OCI-LY1 (cell line): ENCODE measurements around the gene CD164.

Experiments
- H2AFZ ChIP-seq: fragments of 200-600 bp; sonication (generic), shearing (Covaris generic); 2 replicates; pipeline ENCODE4 v1.6.0; 2014; ENCODE audit warnings: antibody characterized with exemption, mild to moderate bottlenecking, low read length
- H3F3A ChIP-seq: fragments of 200-600 bp; sonication (generic), shearing (Covaris generic); 2 replicates; pipeline ENCODE4 v1.6.0; 2014; ENCODE audit warnings: mild to moderate bottlenecking, antibody characterized with exemption, low read length, moderate library complexity; ENCODE audit not compliant: insufficient read depth
- H3K27ac ChIP-seq: fragments of 200-600 bp; sonication (generic); 2 replicates; pipeline ENCODE4 v1.5.1; 2014; ENCODE audit warnings: low read length, mixed run types, mild to moderate bottlenecking, low read depth; ENCODE audit not compliant: poor library complexity, severe bottlenecking
- H3K27me3 ChIP-seq: fragments of 200-600 bp; sonication (generic); 2 replicates; pipeline ENCODE4 v1.6.0; 2014; ENCODE audit warnings: antibody characterized with exemption, mild to moderate bottlenecking, low read length, moderate library complexity; ENCODE audit not compliant: insufficient read depth
- H3K36me3 ChIP-seq: fragments of 200-600 bp; sonication (generic); 2 replicates; pipeline ENCODE4 v1.6.1; 2014; ENCODE audit warnings: mild to moderate bottlenecking, antibody characterized with exemption, low read length, moderate library complexity, mixed read lengths; ENCODE audit not compliant: insufficient read depth
- H3K4me1 ChIP-seq: fragments of 200-600 bp; sonication (generic); 2 replicates; pipeline ENCODE4 v1.5.1; 2014; ENCODE audit warnings: mild to moderate bottlenecking, low read length, moderate library complexity; ENCODE audit not compliant: insufficient read depth, severe bottlenecking
- H3K4me2 ChIP-seq: fragments of 200-600 bp; sonication (generic), shearing (Covaris generic); 2 replicates; pipeline ENCODE4 v1.6.1; 2014; ENCODE audit warnings: low read length
- H3K4me3 ChIP-seq: fragments of 200-600 bp; sonication (generic); 2 replicates; pipeline ENCODE4 v1.5.1; 2014; ENCODE audit warnings: low read length, low read depth, mild to moderate bottlenecking, mixed read lengths; ENCODE audit not compliant: poor library complexity, severe bottlenecking
- H3K79me2 ChIP-seq: fragments of 200-600 bp; shearing (Covaris generic); 2 replicates; pipeline ENCODE4 v1.6.1; 2016; ENCODE audit warnings: mixed run types, low read length, mixed read lengths; ENCODE audit not compliant: insufficient read depth
- H3K9ac ChIP-seq: fragments of 200-600 bp; sonication (generic), shearing (Covaris generic); 2 replicates; pipeline ENCODE4 v1.6.1; 2014; ENCODE audit warnings: mild to moderate bottlenecking, low read length, mixed read lengths
- H3K9me2 ChIP-seq: fragments of 200-600 bp; sonication (generic), shearing (Covaris generic); 2 replicates; pipeline ENCODE4 v1.6.1; 2014; ENCODE audit warnings: low read depth, mild to moderate bottlenecking, low read length, mixed read lengths
- H3K9me3 ChIP-seq: fragments of 200-600 bp; shearing (Covaris generic); 2 replicates; pipeline ENCODE4 v1.6.1; 2014; ENCODE audit warnings: low read length, mixed read lengths
- H4K20me1 ChIP-seq: fragments of 200-600 bp; sonication (generic), shearing (Covaris generic); 2 replicates; pipeline ENCODE4 v1.6.0; 2016; ENCODE audit warnings: mild to moderate bottlenecking, low read length; ENCODE audit not compliant: insufficient read depth
- CTCF ChIP-seq: fragments of 200-600 bp; sonication (generic), shearing (Covaris generic); IDR thresholded peaks from 2 replicates; pipeline ENCODE4 v1.5.1; 2017; ENCODE audit warnings: mild to moderate bottlenecking, antibody characterized with exemption, low read length, moderate library complexity, mixed read lengths
- EZH2 ChIP-seq: fragments of 200-600 bp; sonication (generic), shearing (Covaris generic); IDR thresholded peaks from 2 replicates; pipeline ENCODE4 v1.8.0; 2017; ENCODE audit warnings: borderline replicate concordance, mixed run types, mild to moderate bottlenecking, antibody characterized with exemption, low read length, moderate library complexity, mixed read lengths

CD164 gene

GRCh38 chr6:109363753-109364152 lies 18.5 kb downstream of the CD164 start:
- no peaks in the 10 kb centered on the region for H3K79me2 ChIP-seq
- no peak overlapping the region for H3K9ac ChIP-seq
- H4K20me1 ChIP-seq = no peaks in the 10 kb centered on the region
- no peak overlapping the region for H3K27ac ChIP-seq
- H3K4me2 ChIP-seq = no peak overlapping the region
- no peaks in the 10 kb centered on the region for H3K4me1 ChIP-seq
- H3K36me3 ChIP-seq = peaks cover 93% of the 10 kb centered on the region
- no peak overlapping the region for H2AFZ ChIP-seq
- peaks cover 6% of the 10 kb centered on the region; the same call in 1 of the 2 replicates for H3K9me3 ChIP-seq
- no peaks in the 10 kb centered on the region for H3K9me2 ChIP-seq
- H3K4me3 ChIP-seq = no peak overlapping the region
- H3K27me3 ChIP-seq = no peaks in the 10 kb centered on the region
- no peaks in the 10 kb centered on the region for H3F3A ChIP-seq
- TF ChIP-seq CTCF (no peak), EZH2 (no peak)

DNA sequence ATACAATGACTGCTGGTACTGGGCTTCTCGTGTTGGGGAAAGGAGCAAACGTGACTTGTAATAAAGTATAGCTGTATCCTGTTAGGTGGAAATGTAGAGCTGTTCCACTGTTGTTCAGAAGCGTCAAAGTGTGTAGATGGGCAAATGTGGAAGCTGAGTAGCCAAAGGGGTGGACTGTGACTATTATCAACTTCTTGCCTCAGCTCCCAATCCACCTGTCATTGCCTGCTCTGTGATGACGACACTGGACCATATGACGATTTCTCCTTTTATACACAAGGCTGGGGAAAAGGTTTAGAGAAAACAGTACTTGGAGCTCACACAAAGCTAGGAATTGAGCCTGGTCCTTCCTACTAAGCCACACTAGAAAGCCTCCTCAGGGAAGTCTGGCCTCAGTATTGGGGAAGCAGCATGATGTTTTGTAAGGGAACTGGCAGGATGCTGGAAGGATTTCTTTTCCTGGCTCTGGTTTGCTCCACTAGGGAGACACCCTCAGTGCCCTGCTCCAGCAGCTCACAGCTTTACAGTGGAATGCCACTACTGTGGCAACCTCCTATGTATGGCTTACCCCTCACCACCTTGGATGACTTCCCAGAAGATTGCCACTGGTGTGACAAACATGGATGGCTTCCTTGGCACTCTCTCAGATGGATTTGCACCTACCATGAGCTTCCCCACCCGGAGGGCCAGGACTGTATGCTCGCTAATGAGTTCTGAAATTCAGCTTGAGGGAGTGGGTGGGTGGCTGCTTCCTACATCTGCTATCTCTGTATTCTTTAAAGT lies 20.0 kb downstream of the CD164 start:
- H3K36me3 ChIP-seq = peaks cover 92% of the 10 kb centered on the region
- H3K9ac ChIP-seq = no peak overlapping the region
- H3K27me3 ChIP-seq = no peaks in the 10 kb centered on the region
- no peaks in the 10 kb centered on the region for H3F3A ChIP-seq
- H3K27ac ChIP-seq = no peak overlapping the region
- H4K20me1 ChIP-seq = no peaks in the 10 kb centered on the region
- no peaks in the 10 kb centered on the region for H3K4me1 ChIP-seq
- peaks cover 8% of the 10 kb centered on the region for H3K9me3 ChIP-seq
- H3K4me3 ChIP-seq = no peak overlapping the region
- no peaks in the 10 kb centered on the region for H3K9me2 ChIP-seq
- H3K4me2 ChIP-seq = no peak overlapping the region
- no peak for TF ChIP-seq EZH2
- no peak for TF ChIP-seq CTCF
- no peak overlapping the region for H2AFZ ChIP-seq
- no peaks in the 10 kb centered on the region for H3K79me2 ChIP-seq

GRCh38 chr6:109360791-109361190 lies 21.5 kb downstream of the CD164 start:
- TF ChIP-seq EZH2 = no peak
- no peak for TF ChIP-seq CTCF
- no peaks in the 10 kb centered on the region for H3F3A ChIP-seq
- H3K4me2 ChIP-seq = no peak overlapping the region
- H3K9ac ChIP-seq = no peak overlapping the region
- peaks cover 92% of the 10 kb centered on the region for H3K36me3 ChIP-seq
- no peaks in the 10 kb centered on the region for H3K9me2 ChIP-seq
- H3K4me1 ChIP-seq = no peaks in the 10 kb centered on the region
- H2AFZ ChIP-seq = no peak overlapping the region
- H3K27me3 ChIP-seq = no peaks in the 10 kb centered on the region
- H3K4me3 ChIP-seq = no peak overlapping the region
- H3K9me3 ChIP-seq = peaks cover 13% of the 10 kb centered on the region
- no peak overlapping the region for H3K27ac ChIP-seq
- no peaks in the 10 kb centered on the region for H4K20me1 ChIP-seq
- H3K79me2 ChIP-seq = no peaks in the 10 kb centered on the region
